ENCODE data around the gene FBXO17. TPM values are rescaled to one million over a fixed set of nuclear protein-coding genes. Genes with fewer than 3 reads are reported as not detected.
"Not testable (repeated sequence)": the region's sequence is repeated elsewhere in the genome, so short reads cannot be mapped to it uniquely, and the experiment has no call there.

The FBXO17 gene
- total RNA-seq, 1 donor from 2014 or later = 24.1 TPM

DNA sequence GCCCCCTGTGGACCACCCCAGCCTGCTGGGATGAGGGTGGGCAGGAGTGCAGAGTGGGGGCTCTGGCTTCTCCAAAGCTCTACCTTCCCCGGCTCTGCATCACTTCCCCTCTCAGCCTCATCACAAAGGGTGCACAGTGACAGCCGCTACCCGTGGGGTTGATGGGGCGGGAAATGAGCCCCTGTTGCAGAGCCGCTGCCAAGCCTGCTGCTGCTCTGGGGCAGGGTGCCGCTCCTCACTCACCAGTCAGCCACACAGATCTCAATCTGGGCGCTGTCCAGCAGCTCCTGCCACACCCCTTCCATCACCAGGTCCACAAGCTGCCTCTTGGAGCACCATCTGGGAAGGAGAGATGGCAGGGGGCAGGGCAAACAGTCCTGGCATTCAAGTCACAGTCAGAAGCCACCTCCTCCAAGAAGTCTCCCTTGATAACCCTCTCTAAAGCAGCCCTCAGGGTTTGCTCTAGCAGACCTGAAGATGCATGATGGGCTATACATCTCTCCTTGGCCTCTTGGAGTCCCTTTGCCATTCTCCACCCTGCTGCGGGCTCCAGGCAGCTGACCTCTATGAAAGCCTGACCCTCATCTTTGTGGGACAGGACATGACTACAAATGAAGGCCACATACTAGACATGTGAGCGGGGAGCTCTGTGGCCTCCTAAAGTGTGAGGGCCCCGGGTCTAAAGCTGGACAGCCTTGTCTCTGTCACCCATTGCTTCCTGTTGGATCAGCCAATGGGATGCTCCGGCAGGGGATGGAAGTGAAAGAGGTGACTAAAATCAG, 29.1 kb downstream of the FBXO17 start:
- no peak for DNase-seq (ENCODE audit: low spot score, unreplicated experiment)
- TF ChIP-seq, protein P1, sequence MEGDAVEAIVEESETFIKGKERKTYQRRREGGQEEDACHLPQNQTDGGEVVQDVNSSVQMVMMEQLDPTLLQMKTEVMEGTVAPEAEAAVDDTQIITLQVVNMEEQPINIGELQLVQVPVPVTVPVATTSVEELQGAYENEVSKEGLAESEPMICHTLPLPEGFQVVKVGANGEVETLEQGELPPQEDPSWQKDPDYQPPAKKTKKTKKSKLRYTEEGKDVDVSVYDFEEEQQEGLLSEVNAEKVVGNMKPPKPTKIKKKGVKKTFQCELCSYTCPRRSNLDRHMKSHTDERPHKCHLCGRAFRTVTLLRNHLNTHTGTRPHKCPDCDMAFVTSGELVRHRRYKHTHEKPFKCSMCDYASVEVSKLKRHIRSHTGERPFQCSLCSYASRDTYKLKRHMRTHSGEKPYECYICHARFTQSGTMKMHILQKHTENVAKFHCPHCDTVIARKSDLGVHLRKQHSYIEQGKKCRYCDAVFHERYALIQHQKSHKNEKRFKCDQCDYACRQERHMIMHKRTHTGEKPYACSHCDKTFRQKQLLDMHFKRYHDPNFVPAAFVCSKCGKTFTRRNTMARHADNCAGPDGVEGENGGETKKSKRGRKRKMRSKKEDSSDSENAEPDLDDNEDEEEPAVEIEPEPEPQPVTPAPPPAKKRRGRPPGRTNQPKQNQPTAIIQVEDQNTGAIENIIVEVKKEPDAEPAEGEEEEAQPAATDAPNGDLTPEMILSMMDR (IDR thresholded peaks at IDR 0.05; ENCODE audit: unreplicated experiment) = no peak
- H3K9me3 Mint-ChIP-seq (ENCODE audit: low read depth) = no peaks in the 10 kb centered on the region
- no peak overlapping the region for H3K27ac Mint-ChIP-seq
- H3K4me3 Mint-ChIP-seq (ENCODE audit: low read depth) = no peak overlapping the region
- H3K36me3 Mint-ChIP-seq (ENCODE audit: insufficient read depth) = peaks cover 12% of the 10 kb centered on the region
- peaks cover 2% of the 10 kb centered on the region for H3K4me1 Mint-ChIP-seq (ENCODE audit: low read depth)
- peaks cover 3% of the 10 kb centered on the region for H3K27me3 Mint-ChIP-seq

DNA sequence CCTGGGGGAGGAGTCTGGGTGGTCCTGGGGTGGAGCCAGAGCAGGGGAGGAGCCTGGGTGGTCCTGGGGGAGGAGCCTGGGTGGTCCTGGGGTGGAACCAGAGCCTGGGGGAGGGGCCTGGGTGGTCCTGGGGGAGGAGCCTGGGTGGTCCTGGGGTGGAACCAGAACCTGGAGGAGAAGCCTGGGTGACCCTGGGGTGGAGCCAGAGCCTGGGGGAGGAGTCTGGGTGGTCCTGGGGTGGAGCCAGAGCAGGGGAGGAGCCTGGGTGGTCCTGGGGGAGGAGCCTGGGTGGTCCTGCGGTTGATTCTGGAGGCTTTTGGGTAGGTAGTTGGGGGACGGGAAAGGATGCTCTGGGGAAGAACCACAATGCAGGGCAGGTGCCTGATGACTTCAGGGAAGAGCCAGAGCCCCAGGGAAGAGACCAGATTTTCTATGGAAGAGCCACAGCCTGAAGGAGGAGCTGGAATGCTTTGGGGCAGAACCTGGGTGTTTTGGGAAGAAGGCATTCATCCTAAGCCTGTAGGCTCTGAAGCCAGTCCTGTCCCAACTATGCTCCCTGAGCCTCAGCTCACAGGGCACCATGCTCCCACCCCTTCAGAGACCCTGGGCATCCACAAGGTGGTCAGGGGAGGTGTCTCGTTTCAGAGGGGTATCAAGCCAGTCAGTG, 29.8 kb downstream of the FBXO17 start:
- TF ChIP-seq, protein P1 (IDR thresholded peaks at IDR 0.05; ENCODE audit: unreplicated experiment) = no peak

DNA sequence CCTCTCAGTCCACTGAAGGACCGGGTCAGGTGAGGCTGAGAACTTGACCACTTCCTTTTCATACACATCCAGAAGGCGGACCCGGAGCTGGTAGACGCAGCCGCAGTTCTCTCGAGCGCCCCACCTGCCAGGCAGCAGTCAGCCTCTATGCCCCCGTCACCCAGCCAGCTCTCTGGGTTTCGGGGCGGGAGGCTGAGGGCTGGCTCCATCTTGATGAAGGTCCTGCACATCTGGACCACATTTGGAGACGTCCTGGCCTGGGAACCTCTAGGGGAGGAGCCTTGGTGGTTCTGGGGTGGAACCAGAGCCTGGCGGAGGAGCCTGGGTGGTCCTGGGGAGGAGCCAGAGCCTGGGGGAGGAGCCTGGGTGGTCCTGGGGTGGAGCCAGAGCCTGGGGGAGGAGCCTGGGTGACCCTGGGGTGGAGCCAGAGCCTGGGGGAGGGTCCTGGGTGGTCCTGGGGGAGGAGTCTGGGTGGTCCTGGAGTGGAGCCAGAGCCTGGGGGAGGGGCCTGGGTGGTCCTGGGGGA, 30.5 kb downstream of the FBXO17 start:
- H3K27me3 Mint-ChIP-seq = peaks cover 3% of the 10 kb centered on the region
- H3K4me1 Mint-ChIP-seq (ENCODE audit: low read depth) = no peaks in the 10 kb centered on the region
- no peak for DNase-seq (ENCODE audit: low spot score, unreplicated experiment)
- no peak overlapping the region for H3K4me3 Mint-ChIP-seq (ENCODE audit: low read depth)
- H3K36me3 Mint-ChIP-seq (ENCODE audit: insufficient read depth) = peaks cover 10% of the 10 kb centered on the region
- H3K27ac Mint-ChIP-seq = no peak overlapping the region
- TF ChIP-seq, protein P1 (IDR thresholded peaks at IDR 0.05; ENCODE audit: unreplicated experiment) = no peak
- no peaks in the 10 kb centered on the region for H3K9me3 Mint-ChIP-seq (ENCODE audit: low read depth)

More for the DNA sequence above, 29.8 kb downstream of the FBXO17 start:
- H3K4me3 Mint-ChIP-seq (ENCODE audit: low read depth) = no peak overlapping the region
- peaks cover 12% of the 10 kb centered on the region for H3K36me3 Mint-ChIP-seq (ENCODE audit: insufficient read depth)
- H3K27ac Mint-ChIP-seq = no peak overlapping the region
- peaks cover 2% of the 10 kb centered on the region for H3K4me1 Mint-ChIP-seq (ENCODE audit: low read depth)
- H3K27me3 Mint-ChIP-seq = peaks cover 6% of the 10 kb centered on the region
- DNase-seq (ENCODE audit: low spot score, unreplicated experiment) = no peak
- H3K9me3 Mint-ChIP-seq (ENCODE audit: low read depth) = no peaks in the 10 kb centered on the region

DNA sequence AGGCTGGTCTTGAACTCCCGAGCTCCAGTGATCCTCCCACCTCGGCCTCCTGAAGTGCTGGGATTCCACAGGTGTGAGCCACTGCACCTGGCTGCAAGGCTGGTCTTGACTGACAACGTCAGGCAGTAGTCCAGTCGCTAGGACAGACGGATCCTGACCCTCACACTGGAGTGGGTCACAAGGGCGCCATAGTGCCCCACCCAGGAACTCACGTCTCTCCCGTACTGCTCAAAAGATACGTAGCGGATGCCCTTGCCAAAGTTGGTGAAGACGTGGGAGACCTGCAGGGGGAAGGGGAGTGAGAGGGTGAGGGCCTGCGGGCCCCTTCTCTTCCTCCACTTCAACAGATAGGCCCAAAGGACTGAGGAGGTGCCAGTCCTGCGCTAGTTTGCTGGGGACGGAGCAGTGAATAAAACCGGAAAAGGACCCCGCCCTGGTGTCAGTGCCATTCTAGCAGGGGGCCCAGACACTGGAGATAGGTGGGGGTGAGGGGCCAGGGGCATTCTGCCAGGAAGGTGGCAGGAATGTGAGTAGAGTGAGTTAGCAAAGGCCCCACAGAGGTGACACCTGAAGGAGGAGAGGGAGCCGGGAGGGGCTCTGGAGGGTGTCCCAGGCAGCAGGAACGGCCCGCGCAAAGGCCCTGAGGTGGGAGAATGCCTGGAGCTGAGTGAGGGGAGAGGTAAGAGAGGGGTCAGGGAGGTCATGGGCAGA, 32.9 kb downstream of the FBXO17 start:
- peaks cover 3% of the 10 kb centered on the region for H3K27me3 Mint-ChIP-seq
- no peak overlapping the region for H3K4me3 Mint-ChIP-seq (ENCODE audit: low read depth)
- DNase-seq (ENCODE audit: low spot score, unreplicated experiment) = no peak
- H3K4me1 Mint-ChIP-seq (ENCODE audit: low read depth) = no peaks in the 10 kb centered on the region
- no peak overlapping the region for H3K27ac Mint-ChIP-seq
- TF ChIP-seq, protein P1 (IDR thresholded peaks at IDR 0.05; ENCODE audit: unreplicated experiment) = no peak
- peaks cover 10% of the 10 kb centered on the region for H3K36me3 Mint-ChIP-seq (ENCODE audit: insufficient read depth)
- no peaks in the 10 kb centered on the region for H3K9me3 Mint-ChIP-seq (ENCODE audit: low read depth)

DNA sequence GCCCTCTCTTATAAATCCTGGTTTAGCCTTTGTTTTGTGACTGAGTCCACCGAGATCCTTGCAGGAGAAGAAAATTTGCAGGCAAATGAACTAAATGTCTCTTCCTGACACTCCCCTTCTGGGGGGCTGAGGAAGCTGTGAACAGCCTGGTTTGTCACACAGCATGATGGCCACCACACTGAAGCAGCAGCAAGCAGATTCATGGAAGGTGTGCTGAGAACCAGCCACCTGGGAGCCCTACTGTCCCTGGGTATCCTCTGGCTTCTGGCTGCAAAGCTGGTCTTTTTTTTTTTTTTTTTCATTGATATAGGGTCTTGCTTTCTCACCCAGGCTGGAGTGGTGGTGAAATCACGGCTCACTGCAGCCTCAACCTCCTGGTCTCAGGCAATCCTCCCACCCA, 33.6 kb downstream of the FBXO17 start:
- peaks cover 10% of the 10 kb centered on the region for H3K36me3 Mint-ChIP-seq (ENCODE audit: insufficient read depth)
- H3K4me3 Mint-ChIP-seq (ENCODE audit: low read depth) = no peak overlapping the region
- no peak for DNase-seq (ENCODE audit: low spot score, unreplicated experiment)
- peaks cover 3% of the 10 kb centered on the region for H3K27me3 Mint-ChIP-seq
- H3K9me3 Mint-ChIP-seq (ENCODE audit: low read depth) = no peaks in the 10 kb centered on the region
- H3K4me1 Mint-ChIP-seq (ENCODE audit: low read depth) = no peaks in the 10 kb centered on the region
- TF ChIP-seq, protein P1 (IDR thresholded peaks at IDR 0.05; ENCODE audit: unreplicated experiment) = no peak
- no peak overlapping the region for H3K27ac Mint-ChIP-seq

DNA sequence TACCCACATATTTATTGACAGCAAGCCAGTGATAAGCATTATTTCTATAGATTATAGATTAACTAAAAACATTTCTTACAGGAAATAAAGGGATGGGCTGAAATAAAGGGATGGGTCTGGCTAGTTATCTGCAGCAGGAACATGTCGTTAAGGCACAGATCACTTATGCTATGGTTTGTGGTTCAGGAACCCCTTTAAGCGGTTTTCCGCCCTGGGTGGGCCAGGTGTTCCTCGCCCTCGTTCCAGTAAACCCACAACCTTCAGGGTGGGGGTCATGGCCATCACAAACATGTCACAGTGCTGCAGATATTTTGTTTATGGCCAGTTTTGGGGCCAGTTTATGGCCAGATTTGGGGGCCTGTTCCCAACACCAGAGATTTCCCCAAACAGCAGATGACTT, 34.1 kb downstream of the FBXO17 start:
- not testable (repeated sequence) for H3K27ac Mint-ChIP-seq; DNase-seq (ENCODE audit: low spot score, unreplicated experiment); H3K9me3 Mint-ChIP-seq (ENCODE audit: low read depth)

More for the DNA sequence above, 34.1 kb downstream of the FBXO17 start:
- H3K4me1 Mint-ChIP-seq (ENCODE audit: low read depth); H3K36me3 Mint-ChIP-seq (ENCODE audit: insufficient read depth); H3K27me3 Mint-ChIP-seq; H3K4me3 Mint-ChIP-seq (ENCODE audit: low read depth): not testable (repeated sequence)
